ENCODE measurements around the gene GSN.

GRCh38 chr9:121313458-121314152, 45.6 kb downstream of the GSN start:
- TF ChIP-seq EZH2 (IDR thresholded peaks at IDR 0.05; ENCODE audit: borderline replicate concordance, low read length) (no peak), CTCF (conservative IDR thresholded peaks at IDR 0.05 in 1 of 2, IDR thresholded peaks at IDR 0.05 in 1 of 2; ENCODE audit: extremely low read depth in 1 of 2, insufficient read depth in 1 of 2, low read depth in 1 of 2, low read length in 2 of 2) (no peak)
